CD14-positive monocyte (primary cell): ENCODE measurements around the gene APOL5. TPM values are rescaled to one million over a fixed set of nuclear protein-coding genes. Genes with fewer than 3 reads are reported as not detected.

Source experiments
- DNase-seq, 3 donors: peaks; one replicate each; pipeline ENCODE4 v3.0.0-alpha.2; 2011 to 2022
- H2AFZ ChIP-seq: 2 replicates; pipeline ENCODE4 v1.6.0; 2012; ENCODE audit warnings: mild to moderate bottlenecking, low read depth, low read length, inconsistent platforms; ENCODE audit not compliant: insufficient read depth, poor library complexity, severe bottlenecking
- H3K27ac ChIP-seq, 2 donors: 1 replicate in 1 of 2; 2 replicates in 1 of 2; pipeline ENCODE4 v1.5.1; 2012 to 2013; ENCODE audit warnings: low read length in 2 of 2, control low read depth in 1 of 2, inconsistent platforms in 1 of 2, low read depth in 1 of 2, mild to moderate bottlenecking in 1 of 2
- H3K27me3 ChIP-seq, 2 donors: one replicate each; pipeline versions ENCODE4 v1.6.0 to v1.6.1; 2011 to 2013; ENCODE audit warnings: low read length in 2 of 2; ENCODE audit not compliant: control insufficient read depth in 2 of 2, insufficient read depth in 2 of 2
- H3K36me3 ChIP-seq, 2 donors: replicated peaks in 1 of 2; 1 replicate in 1 of 2; 2 replicates in 1 of 2; pipeline versions ENCODE4 v1.5.1 to v1.6.1; 2012 to 2013; ENCODE audit warnings: low read length in 2 of 2, control low read depth in 1 of 2, inconsistent platforms in 1 of 2, mild to moderate bottlenecking in 1 of 2; ENCODE audit not compliant: insufficient read depth in 2 of 2, control insufficient read depth in 1 of 2
- H3K4me1 ChIP-seq, 2 donors: 1 replicate in 1 of 2; 2 replicates in 1 of 2; pipeline versions ENCODE4 v1.5.1 to v1.6.1; 2012 to 2013; ENCODE audit warnings: low read length in 2 of 2, control low read depth in 1 of 2, inconsistent platforms in 1 of 2, mild to moderate bottlenecking in 1 of 2, moderate library complexity in 1 of 2; ENCODE audit not compliant: insufficient read depth in 2 of 2, control insufficient read depth in 1 of 2
- H3K4me2 ChIP-seq: replicated peaks from 2 replicates; pipeline ENCODE3; 2012; ENCODE audit warnings: low read length, moderate library complexity, mild to moderate bottlenecking; ENCODE audit not compliant: poor library complexity, severe bottlenecking; ENCODE audit errors: extremely low read depth
- H3K4me3 ChIP-seq, 3 experiments: fragments of 200-600 bp in 1 of 3; sonication (generic) in 1 of 3; replicated peaks in 1 of 3; 1 replicate in 2 of 3; 2 replicates in 1 of 3; pipeline ENCODE4 v1.5.1; 2011 to 2013; ENCODE audit warnings: low read length in 3 of 3, mild to moderate bottlenecking in 3 of 3, control low read depth in 2 of 3, low read depth in 2 of 3, inconsistent platforms in 1 of 3, moderate library complexity in 1 of 3
- H3K79me2 ChIP-seq: 2 replicates; pipeline ENCODE4 v1.6.0; 2012; ENCODE audit warnings: mild to moderate bottlenecking, control low read depth, inconsistent platforms, low read length, moderate library complexity; ENCODE audit not compliant: insufficient read depth
- H3K9ac ChIP-seq: 2 replicates; pipeline ENCODE4 v1.6.0; 2017; ENCODE audit warnings: low read length, mild to moderate bottlenecking; ENCODE audit not compliant: insufficient read depth, poor library complexity, severe bottlenecking
- H3K9me3 ChIP-seq, 2 donors: replicated peaks in 1 of 2; 1 replicate in 1 of 2; 2 replicates in 1 of 2; pipeline versions ENCODE4 v1.5.1 to v1.6.1; 2012 to 2013; ENCODE audit warnings: low read length in 2 of 2, control low read depth in 1 of 2; ENCODE audit not compliant: control insufficient read depth in 1 of 2, insufficient read depth in 1 of 2
- H4K20me1 ChIP-seq: 2 replicates; pipeline ENCODE4 v1.6.0; 2012; ENCODE audit warnings: mild to moderate bottlenecking, low read length, control low read depth, moderate library complexity; ENCODE audit not compliant: insufficient read depth
- H3K27ac Mint-ChIP-seq, 7 donors: one replicate each; pipeline ENCODE4 v1.8.0; 2020; ENCODE audit warnings: mild to moderate bottlenecking in 7 of 7, mixed read lengths in 7 of 7, moderate library complexity in 6 of 7, inconsistent platforms in 2 of 7
- H3K27me3 Mint-ChIP-seq, 3 donors: one replicate each; pipeline ENCODE4 v1.8.0; 2021 to 2022; ENCODE audit warnings: low read depth in 3 of 3, mild to moderate bottlenecking in 3 of 3, mixed read lengths in 3 of 3, moderate library complexity in 3 of 3, inconsistent platforms in 1 of 3
- H3K36me3 Mint-ChIP-seq, 2 donors: one replicate each; pipeline ENCODE4 v1.8.0; 2020; ENCODE audit warnings: mixed read lengths in 2 of 2, inconsistent platforms in 1 of 2, mild to moderate bottlenecking in 1 of 2
- H3K4me1 Mint-ChIP-seq: one replicate; pipeline ENCODE4 v1.8.0; 2020; ENCODE audit warnings: mild to moderate bottlenecking, mixed read lengths
- H3K4me3 Mint-ChIP-seq, 2 donors: one replicate each; pipeline ENCODE4 v1.8.0; 2020; ENCODE audit warnings: mild to moderate bottlenecking in 2 of 2, mixed read lengths in 2 of 2, moderate library complexity in 1 of 2
- H3K9me3 Mint-ChIP-seq, 7 donors: one replicate each; pipeline ENCODE4 v1.8.0; 2020 to 2022; ENCODE audit warnings: mixed read lengths in 7 of 7, mild to moderate bottlenecking in 6 of 7, moderate library complexity in 6 of 7, inconsistent platforms in 2 of 7
- CTCF ChIP-seq: fragments of 200-600 bp; IDR thresholded peaks from one replicate; pipeline ENCODE4 v1.8.0; 2022; ENCODE audit warnings: antibody characterized with exemption, mild to moderate bottlenecking
- WGBS: methylation state at CpG from one replicate; pipeline ENCODE4 v1.1.5; 2013; ENCODE audit warnings: missing lambda C conversion rate; ENCODE audit not compliant: insufficient coverage; 5-methylcytosine and 5-hydroxymethylcytosine counted together
- intact Hi-C, 2 donors: fragments of 100-400 bp; cut with micrococcal nuclease; formaldehyde crosslinking; loops; one replicate each; pipeline versions ENCODE4 v1.15.0 to v1.15.1; 2023
- polyA plus RNA-seq, 3 donors: library from polyadenylated mRNA; depleted of rRNA in 1 of 3; unstranded in 2 of 3; stranded (reverse) in 1 of 3; fragments of 300-500 nt in 2 of 3; fragments of >200 nt in 1 of 3; fragmentation: Illumina TruSeq in 2 of 3; gene quantifications; 1 replicate in 2 of 3; 2 replicates in 1 of 3; pipeline ENCODE4 v1.2.3, GENCODE V29; 2012 to 2021

APOL5 gene
- polyA plus RNA-seq, 3 donors: not detected

- H3K27ac ChIP-seq: no peak overlapping the region
- no peaks in the 10 kb centered on the region for H3K36me3 ChIP-seq
- no peak overlapping the region for H3K4me3 ChIP-seq
- H3K9me3 ChIP-seq: no peaks in the 10 kb centered on the region
- no peak overlapping the region for H2AFZ ChIP-seq
- 69% methylated on average over 2 of the region's 10 CpGs for WGBS
- intact Hi-C loops: no loop called here
- H3K27me3 Mint-ChIP-seq: peaks cover under 1 to 9% (median 9%) of the 10 kb centered on the region in 3 donors
- no peak overlapping the region for H3K4me2 ChIP-seq
- no peaks in the 10 kb centered on the region for H3K79me2 ChIP-seq
- no peak overlapping the region for H3K9ac ChIP-seq
- H3K27ac Mint-ChIP-seq: no peak overlapping the region
- H4K20me1 ChIP-seq: no peaks in the 10 kb centered on the region
- no peaks in the 10 kb centered on the region for H3K27me3 ChIP-seq
- no peaks in the 10 kb centered on the region for H3K4me1 ChIP-seq
- H3K4me3 Mint-ChIP-seq: no peak overlapping the region
- DNase-seq: no peak
- H3K9me3 Mint-ChIP-seq: no peaks in the 10 kb centered on the region
- no peaks in the 10 kb centered on the region for H3K36me3 Mint-ChIP-seq
- TF ChIP-seq CTCF: no peak
- H3K4me1 Mint-ChIP-seq: no peaks in the 10 kb centered on the region
Observed at GRCh38 chr22:35733036-35733435, 15.4 kb downstream of the APOL5 start.

- no peak overlapping the region for H3K4me3 Mint-ChIP-seq
- no peak overlapping the region for H3K4me2 ChIP-seq
- no peak overlapping the region for H3K9ac ChIP-seq
- TF ChIP-seq CTCF: no peak
- no peak for DNase-seq
- H3K4me1 ChIP-seq: no peaks in the 10 kb centered on the region
- no peak overlapping the region for H3K27ac Mint-ChIP-seq
- H3K36me3 Mint-ChIP-seq: no peaks in the 10 kb centered on the region
- no peaks in the 10 kb centered on the region for H4K20me1 ChIP-seq
- no peak overlapping the region for H3K27ac ChIP-seq
- H3K4me1 Mint-ChIP-seq: no peaks in the 10 kb centered on the region
- 92% methylated on average over 2 of the region's 7 CpGs for WGBS
- no peaks in the 10 kb centered on the region for H3K9me3 Mint-ChIP-seq
- intact Hi-C loops: no loop called here
- H3K9me3 ChIP-seq: no peaks in the 10 kb centered on the region
- H2AFZ ChIP-seq: no peak overlapping the region
- H3K4me3 ChIP-seq: no peak overlapping the region
- H3K79me2 ChIP-seq: no peaks in the 10 kb centered on the region
- H3K27me3 ChIP-seq: no peaks in the 10 kb centered on the region
- peaks cover 1 to 9% (median 6%) of the 10 kb centered on the region in 3 donors for H3K27me3 Mint-ChIP-seq
- no peaks in the 10 kb centered on the region for H3K36me3 ChIP-seq
Observed at GRCh38 chr22:35733791-35734516, 16.3 kb downstream of the APOL5 start.
